Naive thymus-derived CD4-positive, alpha-beta T cell (primary cell): ENCODE results near the gene SIL1. TPM values are rescaled to one million over a fixed set of nuclear protein-coding genes. Genes with fewer than 3 reads are reported as not detected.

Source experiments
- ATAC-seq: fragments of 150-1000 bp; cut with Tn5 transposase; 2 replicates; pipeline ENCODE4 v1.10.0; 2021; ENCODE audit warnings: mild to moderate bottlenecking, moderate library complexity
- CTCF ChIA-PET: fragments of 350-600 bp; sonication (Branson Sonifier 250); formaldehyde crosslinking; loops from one replicate; lab custom pipeline; 2021; ENCODE audit warnings: antibody characterized with exemption; lab: Charles Lee
- POLR2A ChIA-PET: fragments of 350-600 bp; sonication (Branson Sonifier 250); formaldehyde crosslinking; loops from one replicate; lab custom pipeline; 2021; ENCODE audit warnings: antibody characterized with exemption, inconsistent platforms; lab: Charles Lee
- DNase-seq, 9 donors: peaks; one replicate each; pipeline versions ENCODE4 v3.0.0 to v3.0.0-alpha.2; 2020 to 2022; ENCODE audit warnings: mixed read lengths in 1 of 9
- H3K27ac ChIP-seq: one replicate; pipeline ENCODE4 v1.7.0; 2013; ENCODE audit warnings: mild to moderate bottlenecking, low read depth, low read length, moderate library complexity
- H3K27me3 ChIP-seq, 2 donors: one replicate each; pipeline ENCODE4 v1.7.0; 2013; ENCODE audit warnings: low read length in 2 of 2, mild to moderate bottlenecking in 2 of 2, moderate library complexity in 2 of 2; ENCODE audit not compliant: control insufficient read depth in 2 of 2, insufficient read depth in 2 of 2
- H3K36me3 ChIP-seq, 3 experiments: 1 replicate in 2 of 3; 2 replicates in 1 of 3; pipeline ENCODE4 v1.7.0; 2013; ENCODE audit warnings: low read length in 3 of 3, mild to moderate bottlenecking in 3 of 3, moderate library complexity in 1 of 3; ENCODE audit not compliant: insufficient read depth in 3 of 3, control insufficient read depth in 2 of 3
- H3K4me1 ChIP-seq, 2 donors: one replicate each; pipeline ENCODE4 v1.7.0; 2013; ENCODE audit warnings: low read length in 2 of 2, mild to moderate bottlenecking in 2 of 2, moderate library complexity in 1 of 2; ENCODE audit not compliant: control insufficient read depth in 2 of 2, insufficient read depth in 2 of 2
- H3K4me3 ChIP-seq: 2 replicates; pipeline ENCODE4 v1.7.0; 2013; ENCODE audit warnings: mild to moderate bottlenecking, low read length
- H3K9me3 ChIP-seq, 3 experiments: 1 replicate in 2 of 3; 2 replicates in 1 of 3; pipeline ENCODE4 v1.7.0; 2013; ENCODE audit warnings: low read length in 3 of 3; ENCODE audit not compliant: control insufficient read depth in 2 of 3
- H3K27ac Mint-ChIP-seq, 9 donors: one replicate each; pipeline ENCODE4 v1.8.0; 2020 to 2022; ENCODE audit warnings: mixed read lengths in 9 of 9, mild to moderate bottlenecking in 8 of 9, moderate library complexity in 5 of 9, inconsistent platforms in 2 of 9
- H3K27me3 Mint-ChIP-seq, 5 donors: one replicate each; pipeline ENCODE4 v1.8.0; 2021 to 2022; ENCODE audit warnings: mixed read lengths in 5 of 5, mild to moderate bottlenecking in 1 of 5
- H3K36me3 Mint-ChIP-seq, 5 donors: one replicate each; pipeline ENCODE4 v1.8.0; 2020 to 2022; ENCODE audit warnings: mixed read lengths in 5 of 5, mild to moderate bottlenecking in 3 of 5, inconsistent platforms in 1 of 5
- H3K4me1 Mint-ChIP-seq, 7 donors: one replicate each; pipeline ENCODE4 v1.8.0; 2020 to 2022; ENCODE audit warnings: mixed read lengths in 7 of 7, mild to moderate bottlenecking in 3 of 7, inconsistent platforms in 1 of 7
- H3K4me3 Mint-ChIP-seq, 10 donors: one replicate each; pipeline ENCODE4 v1.8.0; 2020 to 2022; ENCODE audit warnings: mild to moderate bottlenecking in 10 of 10, mixed read lengths in 10 of 10, moderate library complexity in 6 of 10, inconsistent platforms in 2 of 10
- H3K9me3 Mint-ChIP-seq, 11 donors: one replicate each; pipeline ENCODE4 v1.8.0; 2020 to 2022; ENCODE audit warnings: mixed read lengths in 11 of 11, mild to moderate bottlenecking in 4 of 11, inconsistent platforms in 1 of 11, moderate library complexity in 1 of 11
- intact Hi-C, 2 donors: fragments of 100-400 bp; cut with micrococcal nuclease; formaldehyde crosslinking; loops; one replicate each; pipeline ENCODE4 v1.15.1; 2023
- polyA plus RNA-seq, 2 donors: library from polyadenylated mRNA; unstranded; fragments of 300-500 nt; fragmentation: Illumina TruSeq; gene quantifications; one replicate each; pipeline ENCODE4 v1.2.3, GENCODE V29; 2021
- total RNA-seq, 6 experiments: library from RNA in 5 of 6; stranded (reverse) in 5 of 6; gene quantifications; 1 replicate in 5 of 6; 2 replicates in 1 of 6; pipeline ENCODE4 v1.2.3 and lab custom pipeline; 2021 to 2026

Gene SIL1
- total and polyA plus RNA-seq, 7 experiments from 2014 or later: 10.6 to 27.1 (median 17.9) TPM

DNA sequence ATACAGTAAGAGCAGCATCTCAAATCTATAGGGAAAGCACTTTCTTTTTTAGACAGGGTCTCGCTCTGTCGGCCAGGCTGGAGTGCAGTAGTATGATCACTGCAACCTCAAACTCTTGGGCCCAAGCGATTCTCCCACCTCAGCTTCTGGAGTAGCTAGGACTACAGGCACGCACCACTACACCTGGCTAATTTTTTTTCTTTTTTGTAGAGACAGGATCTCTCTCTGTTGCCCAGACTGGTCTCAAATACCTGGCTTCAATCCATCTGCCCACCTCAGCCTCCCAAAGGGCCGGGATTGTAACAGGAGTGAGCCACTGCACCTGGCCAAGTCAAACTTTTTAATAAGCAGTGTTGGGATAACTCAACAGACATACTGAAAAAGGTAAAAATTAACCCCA, 107.6 kb downstream of the SIL1 start:
- intact Hi-C loops: no loop called here
- ATAC-seq: no peak
- H3K9me3 ChIP-seq: no peaks in the 10 kb centered on the region
- Mint-ChIP-seq H3K36me3 (peaks cover 2 to 39% (median 14%) of the 10 kb centered on the region in 5 donors), H3K4me1 (peaks cover 4 to 14% (median 9%) of the 10 kb centered on the region in 7 donors), H3K27me3 (no peaks in the 10 kb centered on the region), H3K27ac (no peak overlapping the region), H3K4me3 (no peak overlapping the region), H3K9me3 (peaks cover 0 to 4% (median under 1%) of the 10 kb centered on the region in 11 donors)
- no peaks in the 10 kb centered on the region for H3K4me1 ChIP-seq
- H3K27ac ChIP-seq: no peak overlapping the region
- CTCF ChIA-PET: no interaction called here
- no peak for DNase-seq
- peaks cover 0 to 5% (median 0%) of the 10 kb centered on the region in 3 experiments for H3K36me3 ChIP-seq
- no peak overlapping the region for H3K4me3 ChIP-seq
- POLR2A ChIA-PET: no interaction called here
- H3K27me3 ChIP-seq: no peaks in the 10 kb centered on the region

DNA sequence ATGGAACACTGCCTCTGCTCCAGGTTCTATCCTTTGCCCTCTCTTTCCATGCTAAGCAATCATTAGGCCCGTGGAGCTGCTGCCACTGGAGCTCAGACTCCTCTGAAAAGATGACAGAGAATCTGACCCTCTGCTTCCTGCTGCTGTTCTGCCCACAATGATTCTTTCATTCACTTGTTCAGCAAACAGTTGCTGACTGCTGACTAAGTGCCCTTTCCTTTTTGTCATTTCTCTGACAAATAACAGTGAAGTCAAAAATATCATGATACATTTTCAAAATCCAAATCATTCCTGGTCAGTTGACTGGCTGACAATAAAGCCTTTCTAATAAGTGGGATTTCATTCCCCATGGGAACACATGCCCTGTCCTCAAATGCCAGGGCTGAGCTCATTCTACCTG, 110.1 kb downstream of the SIL1 start:
- Mint-ChIP-seq H3K4me1 (peaks cover 4 to 16% (median 9%) of the 10 kb centered on the region in 7 donors), H3K27me3 (no peaks in the 10 kb centered on the region), H3K36me3 (peaks cover 9 to 36% (median 18%) of the 10 kb centered on the region in 5 donors), H3K4me3 (no peak overlapping the region), H3K9me3 (peaks cover 0 to 12% (median 5%) of the 10 kb centered on the region in 11 donors), H3K27ac (no peak overlapping the region)
- intact Hi-C loops: no loop called here
- H3K9me3 ChIP-seq: no peaks in the 10 kb centered on the region
- ATAC-seq (no peak), DNase-seq (no peak)
- H3K36me3 ChIP-seq: peaks cover 0 to 2% (median 0%) of the 10 kb centered on the region in 3 experiments
- H3K4me3 ChIP-seq: no peak overlapping the region
- H3K27ac ChIP-seq: no peak overlapping the region
- no peaks in the 10 kb centered on the region for H3K4me1 ChIP-seq
- ChIA-PET POLR2A (no interaction called here), CTCF (no interaction called here)
- H3K27me3 ChIP-seq: no peaks in the 10 kb centered on the region

DNA sequence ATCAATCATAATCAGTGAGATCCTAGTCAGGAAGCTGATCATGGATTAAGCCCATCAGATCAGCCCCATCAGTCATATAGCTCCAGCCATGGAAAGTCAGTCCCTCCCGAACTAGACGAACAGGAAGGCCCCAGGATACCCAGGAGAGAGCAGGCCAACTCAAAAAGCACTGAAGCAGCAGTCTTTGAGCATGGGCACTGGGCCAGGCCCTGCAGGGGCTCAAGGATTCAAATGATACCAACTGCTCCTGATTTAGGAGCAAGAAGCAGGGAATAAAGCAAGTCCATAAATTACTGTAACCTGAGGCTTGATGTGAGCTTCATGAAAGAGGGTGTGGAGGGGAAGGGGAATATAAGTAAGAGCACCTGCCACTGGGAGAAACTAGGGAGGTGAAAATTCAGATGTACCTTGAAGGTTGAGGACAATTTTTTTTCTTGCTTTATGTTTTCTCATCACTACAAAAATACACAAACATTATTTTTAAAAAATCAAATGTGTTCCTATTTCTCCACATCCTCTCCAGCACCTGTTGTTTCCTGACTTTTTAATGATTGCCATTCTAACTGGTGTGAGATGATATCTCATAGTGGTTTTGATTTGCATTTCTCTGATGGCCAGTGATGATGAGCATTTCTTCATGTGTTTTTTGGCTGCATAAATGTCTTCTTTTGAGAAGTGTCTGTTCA, 115.2 kb downstream of the SIL1 start:
- H3K4me1 Mint-ChIP-seq: peaks cover 0 to 6% (median 2%) of the 10 kb centered on the region in 7 donors
- POLR2A ChIA-PET: no interaction called here

DNA sequence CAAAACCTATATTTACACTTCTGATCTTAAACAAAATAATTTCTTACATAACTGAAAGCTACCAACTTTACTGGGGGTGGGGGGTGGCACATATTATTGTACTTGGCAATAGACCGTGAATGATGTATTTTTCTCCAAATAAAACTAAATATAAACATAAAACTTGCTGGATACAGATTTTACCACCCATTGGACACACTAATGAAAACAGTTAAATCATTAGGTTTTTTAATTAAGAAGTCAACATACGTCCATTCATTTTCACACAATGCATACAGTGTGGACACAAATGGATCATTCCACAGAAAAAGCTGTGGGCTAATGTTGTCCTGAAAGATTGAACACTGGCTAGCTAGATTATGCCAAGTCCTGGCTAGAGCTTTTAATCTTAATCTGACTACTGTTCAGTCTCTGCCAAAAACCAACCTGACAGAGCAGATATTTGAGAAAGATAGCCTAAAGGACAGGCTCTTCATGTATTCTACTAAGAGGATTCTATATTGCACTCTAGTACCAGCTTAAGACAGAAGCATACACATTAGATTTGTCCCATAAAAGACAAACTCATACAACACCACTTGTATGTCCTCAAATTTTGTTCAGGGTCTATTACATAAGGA, 118.1 kb downstream of the SIL1 start:
- no peak overlapping the region for H3K4me3 Mint-ChIP-seq
- H3K36me3 Mint-ChIP-seq: peaks cover 3 to 13% (median 6%) of the 10 kb centered on the region in 5 donors
- POLR2A ChIA-PET: no interaction called here
- Histone ChIP-seq H3K4me1 (no peaks in the 10 kb centered on the region), H3K36me3 (no peaks in the 10 kb centered on the region), H3K9me3 (no peaks in the 10 kb centered on the region), H3K4me3 (no peak overlapping the region), H3K27ac (no peak overlapping the region), H3K27me3 (no peaks in the 10 kb centered on the region)
- no peak overlapping the region for H3K27ac Mint-ChIP-seq
- intact Hi-C loops: no loop called here
- CTCF ChIA-PET: interaction anchor here (1.0 kb wide), 1 partner anchor 23 kb away, joined by 3 read pairs; no protein-coding TSS in a partner anchor
- DNase-seq (no peak), ATAC-seq (no peak)
- peaks cover 0 to 4% (median 2%) of the 10 kb centered on the region in 11 donors for H3K9me3 Mint-ChIP-seq
- peaks cover 0 to 4% (median 0%) of the 10 kb centered on the region in 7 donors for H3K4me1 Mint-ChIP-seq
- no peaks in the 10 kb centered on the region for H3K27me3 Mint-ChIP-seq

More for the DNA sequence above, 115.2 kb downstream of the SIL1 start:
- Mint-ChIP-seq H3K4me3 (no peak overlapping the region), H3K27ac (no peak overlapping the region), H3K27me3 (no peaks in the 10 kb centered on the region), H3K36me3 (peaks cover 12 to 30% (median 13%) of the 10 kb centered on the region in 5 donors), H3K9me3 (peaks cover 0 to 12% (median 7%) of the 10 kb centered on the region in 11 donors)
- no peak for ATAC-seq
- no peaks in the 10 kb centered on the region for H3K9me3 ChIP-seq
- H3K27ac ChIP-seq: no peak overlapping the region
- H3K27me3 ChIP-seq: no peaks in the 10 kb centered on the region
- no peak overlapping the region for H3K4me3 ChIP-seq
- no peaks in the 10 kb centered on the region for H3K36me3 ChIP-seq
- H3K4me1 ChIP-seq: no peaks in the 10 kb centered on the region
- DNase-seq: no peak
- CTCF ChIA-PET: no interaction called here
- intact Hi-C loops: no loop called here

DNA sequence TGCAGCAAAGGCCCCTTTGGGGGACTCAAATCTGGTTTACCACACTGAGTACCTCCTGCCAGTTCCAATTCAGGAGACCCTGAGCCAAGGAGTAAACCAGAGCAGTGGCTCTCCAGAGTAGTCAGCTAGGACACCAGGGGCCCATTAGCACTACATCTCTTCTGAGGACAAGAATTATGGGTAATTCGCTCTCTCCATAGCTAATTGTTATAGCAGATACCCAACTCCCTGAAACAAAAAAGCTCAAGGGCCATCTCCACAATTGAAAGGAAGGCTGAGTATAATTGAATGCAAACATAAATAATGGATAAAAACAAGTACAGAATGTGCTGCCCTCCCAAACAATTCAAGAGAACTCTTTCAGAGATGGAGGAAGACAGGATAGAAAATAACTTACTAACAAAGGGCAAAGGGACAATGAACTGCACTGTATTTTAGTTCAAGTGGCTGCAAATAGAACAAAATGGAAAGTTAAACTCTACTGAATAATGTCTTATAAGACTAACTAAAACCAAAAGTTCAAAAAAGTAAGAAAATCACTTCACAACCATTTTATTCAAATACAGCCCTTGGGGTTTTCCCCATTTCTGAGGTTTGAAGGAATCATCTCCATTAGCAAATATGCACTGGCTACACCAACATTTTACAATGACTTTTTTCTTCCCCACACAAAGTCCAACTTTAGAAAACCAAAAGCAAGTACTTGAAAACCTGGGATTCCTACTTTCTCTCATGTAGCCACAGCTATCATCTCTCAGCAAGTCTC, 118.8 kb downstream of the SIL1 start:
- H3K27me3 ChIP-seq: no peaks in the 10 kb centered on the region
- H3K4me3 ChIP-seq: no peak overlapping the region
- no peak overlapping the region for H3K27ac Mint-ChIP-seq
- intact Hi-C loops: no loop called here
- DNase-seq: no peak
- H3K4me3 Mint-ChIP-seq: no peak overlapping the region
- H3K4me1 ChIP-seq: no peaks in the 10 kb centered on the region
- no peak for ATAC-seq
- peaks cover 0 to 8% (median 2%) of the 10 kb centered on the region in 5 donors for H3K36me3 Mint-ChIP-seq
- H3K9me3 ChIP-seq: no peaks in the 10 kb centered on the region
- CTCF ChIA-PET: no interaction called here
- H3K27me3 Mint-ChIP-seq: no peaks in the 10 kb centered on the region
- POLR2A ChIA-PET: no interaction called here
- H3K36me3 ChIP-seq: no peaks in the 10 kb centered on the region
- H3K4me1 Mint-ChIP-seq: peaks cover 0 to 4% (median 0%) of the 10 kb centered on the region in 7 donors
- peaks cover 0 to 4% (median 0%) of the 10 kb centered on the region in 11 donors for H3K9me3 Mint-ChIP-seq
- no peak overlapping the region for H3K27ac ChIP-seq

DNA sequence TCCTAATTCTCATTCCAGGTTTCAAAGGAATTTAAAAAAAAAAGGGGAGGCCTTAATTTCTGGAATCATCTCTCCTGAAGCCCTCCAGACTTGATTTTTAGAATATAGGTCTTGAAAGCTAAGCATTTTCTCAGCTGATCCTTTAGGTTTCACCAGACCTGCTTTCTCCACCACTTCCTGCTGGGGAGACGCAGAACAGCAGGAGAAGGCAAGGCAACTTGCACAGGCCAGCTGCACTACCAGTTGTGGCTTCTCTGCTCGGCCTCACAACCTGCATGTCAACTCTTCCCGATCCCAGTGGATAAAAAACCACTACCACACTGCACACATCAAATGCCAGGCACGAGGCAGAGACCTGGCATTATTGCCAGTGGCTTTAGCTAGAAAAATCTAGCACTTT, 119.8 kb downstream of the SIL1 start:
- H3K9me3 Mint-ChIP-seq: peaks cover 0 to 4% (median 0%) of the 10 kb centered on the region in 11 donors
- POLR2A ChIA-PET: no interaction called here
- H3K27ac ChIP-seq: no peak overlapping the region
- DNase-seq (no peak), ATAC-seq (no peak)
- H3K27me3 Mint-ChIP-seq: no peaks in the 10 kb centered on the region
- no peaks in the 10 kb centered on the region for H3K4me1 ChIP-seq
- H3K27ac Mint-ChIP-seq: no peak overlapping the region
- intact Hi-C loops: no loop called here
- peaks cover 0 to 4% (median 0%) of the 10 kb centered on the region in 7 donors for H3K4me1 Mint-ChIP-seq
- CTCF ChIA-PET: no interaction called here
- H3K4me3 ChIP-seq: no peak overlapping the region
- peaks cover 0 to 8% (median 2%) of the 10 kb centered on the region in 5 donors for H3K36me3 Mint-ChIP-seq
- H3K36me3 ChIP-seq: no peaks in the 10 kb centered on the region
- H3K27me3 ChIP-seq: no peaks in the 10 kb centered on the region
- H3K4me3 Mint-ChIP-seq: no peak overlapping the region
- no peaks in the 10 kb centered on the region for H3K9me3 ChIP-seq
